Measurements from ENCODE around the gene TMC7. TPM values are rescaled to one million over a fixed set of nuclear protein-coding genes. Genes with fewer than 3 reads are reported as not detected.

Gene TMC7
- total and polyA plus RNA-seq, 8 donors = 0.19 to 23.8 (median 0.87) TPM; not detected in 1

- no peaks in the 10 kb centered on the region for H3K4me1 ChIP-seq
These were observed 27.5 kb downstream of the TMC7 start for GRCh38 chr16:19011169-19011731.

GRCh38 chr16:19014461-19014860 is 30.7 kb downstream of the TMC7 start:
- no peak overlapping the region for H3K4me3 ChIP-seq
- H3K4me1 ChIP-seq = no peaks in the 10 kb centered on the region
- peaks cover 0 to 8% (median 4%) of the 10 kb centered on the region in 4 donors for H3K9me3 ChIP-seq
- 63 to 72% (median 66%) methylated on average over 7 of the region's 7 CpGs for WGBS, 5 donors
- H3K27me3 ChIP-seq = no peaks in the 10 kb centered on the region
- peaks cover 0 to 10% (median 0%) of the 10 kb centered on the region in 4 donors for H3K36me3 ChIP-seq
- TF ChIP-seq POLR2A (IDR thresholded peaks at IDR 0.05) = no peak
- no peak for TF ChIP-seq POLR2AphosphoS5 (IDR thresholded peaks at IDR 0.05)
- no peak for TF ChIP-seq CTCF (IDR thresholded peaks at IDR 0.05)
- intact Hi-C loops (cut with DNase I; ENCODE audit: low total_unique reads) = no loop called here
- peak in 1 of 2 donors; percentile 31 for DNase-seq
- H3K27ac ChIP-seq = no peak overlapping the region

More at GRCh38 chr16:19011169-19011731, 27.5 kb downstream of the TMC7 start:
- TF ChIP-seq POLR2A (IDR thresholded peaks at IDR 0.05) (no peak), POLR2AphosphoS5 (IDR thresholded peaks at IDR 0.05) (no peak), EP300 (IDR thresholded peaks at IDR 0.05) (no peak), CTCF (IDR thresholded peaks at IDR 0.05) (no peak)
- Histone ChIP-seq H3K27ac (no peak overlapping the region), H3K36me3 (peaks cover 0 to 10% (median 0%) of the 10 kb centered on the region in 4 donors), H3K27me3 (no peaks in the 10 kb centered on the region), H3K9me3 (peaks cover 0 to 8% (median 4%) of the 10 kb centered on the region in 4 donors), H3K4me3 (no peak overlapping the region)
- WGBS, 5 donors = 78 to 89% (median 84%) methylated on average over 3 of the region's 3 CpGs
- DNase-seq = no peak
- intact Hi-C loops (cut with DNase I; ENCODE audit: low total_unique reads) = no loop called here

GRCh38 chr16:19017179-19017578 is 33.4 kb downstream of the TMC7 start:
- intact Hi-C loops (cut with DNase I; ENCODE audit: low total_unique reads) = no loop called here
- no peaks in the 10 kb centered on the region for H3K27me3 ChIP-seq
- DNase-seq = no peak
- peaks cover 0 to 4% (median 0%) of the 10 kb centered on the region in 4 donors for H3K9me3 ChIP-seq
- TF ChIP-seq POLR2A (IDR thresholded peaks at IDR 0.05) = no peak
- no peak for TF ChIP-seq EP300 (IDR thresholded peaks at IDR 0.05)
- TF ChIP-seq POLR2AphosphoS5 (IDR thresholded peaks at IDR 0.05) = no peak
- no peak for TF ChIP-seq CTCF (IDR thresholded peaks at IDR 0.05)
- H3K27ac ChIP-seq = no peak overlapping the region
- H3K4me3 ChIP-seq = no peak overlapping the region
- peaks cover 0 to 5% (median 0%) of the 10 kb centered on the region in 4 donors for H3K36me3 ChIP-seq
- H3K4me1 ChIP-seq = no peaks in the 10 kb centered on the region

- WGBS, 5 donors = 86 to 94% (median 91%) methylated on average over 4 of the region's 4 CpGs
- Histone ChIP-seq H3K27me3 (no peaks in the 10 kb centered on the region), H3K9me3 (peaks cover 0 to 4% (median 0%) of the 10 kb centered on the region in 4 donors), H3K36me3 (peaks cover 0 to 5% (median 0%) of the 10 kb centered on the region in 4 donors), H3K4me3 (no peak overlapping the region), H3K4me1 (no peaks in the 10 kb centered on the region), H3K27ac (no peak overlapping the region)
- no peak for TF ChIP-seq POLR2A (IDR thresholded peaks at IDR 0.05)
- TF ChIP-seq CTCF (IDR thresholded peaks at IDR 0.05) = no peak
- TF ChIP-seq EP300 (IDR thresholded peaks at IDR 0.05) = no peak
- no peak for TF ChIP-seq POLR2AphosphoS5 (IDR thresholded peaks at IDR 0.05)
- intact Hi-C loops (cut with DNase I; ENCODE audit: low total_unique reads) = no loop called here
- no peak for DNase-seq
These were observed 37.0 kb downstream of the TMC7 start for GRCh38 chr16:19020689-19021088.
